GM21526 (cell line): ENCODE data around the gene PSMA3.
A peak's percentile ranks its signal among the peaks of the same experiment; 100 is the strongest.

Experiments
- ATAC-seq: cut with Tn5 transposase; IDR thresholded peaks from one replicate; pipeline ENCODE4 v1.9.1; 2021; ENCODE audit warnings: moderate library complexity; ENCODE audit not compliant: unreplicated experiment, low FRiP score

Gene PSMA3

GRCh38 chr14:58298477-58299400 lies 54.1 kb downstream of the PSMA3 start, which contains the start of gene ARID4A:
Gene ARID4A, plus strand, starts transcription at chr14:58298555. Its CDS starts 1,300 bp downstream, at chr14:58299855.
- ATAC-seq = peak; percentile 13

DNA sequence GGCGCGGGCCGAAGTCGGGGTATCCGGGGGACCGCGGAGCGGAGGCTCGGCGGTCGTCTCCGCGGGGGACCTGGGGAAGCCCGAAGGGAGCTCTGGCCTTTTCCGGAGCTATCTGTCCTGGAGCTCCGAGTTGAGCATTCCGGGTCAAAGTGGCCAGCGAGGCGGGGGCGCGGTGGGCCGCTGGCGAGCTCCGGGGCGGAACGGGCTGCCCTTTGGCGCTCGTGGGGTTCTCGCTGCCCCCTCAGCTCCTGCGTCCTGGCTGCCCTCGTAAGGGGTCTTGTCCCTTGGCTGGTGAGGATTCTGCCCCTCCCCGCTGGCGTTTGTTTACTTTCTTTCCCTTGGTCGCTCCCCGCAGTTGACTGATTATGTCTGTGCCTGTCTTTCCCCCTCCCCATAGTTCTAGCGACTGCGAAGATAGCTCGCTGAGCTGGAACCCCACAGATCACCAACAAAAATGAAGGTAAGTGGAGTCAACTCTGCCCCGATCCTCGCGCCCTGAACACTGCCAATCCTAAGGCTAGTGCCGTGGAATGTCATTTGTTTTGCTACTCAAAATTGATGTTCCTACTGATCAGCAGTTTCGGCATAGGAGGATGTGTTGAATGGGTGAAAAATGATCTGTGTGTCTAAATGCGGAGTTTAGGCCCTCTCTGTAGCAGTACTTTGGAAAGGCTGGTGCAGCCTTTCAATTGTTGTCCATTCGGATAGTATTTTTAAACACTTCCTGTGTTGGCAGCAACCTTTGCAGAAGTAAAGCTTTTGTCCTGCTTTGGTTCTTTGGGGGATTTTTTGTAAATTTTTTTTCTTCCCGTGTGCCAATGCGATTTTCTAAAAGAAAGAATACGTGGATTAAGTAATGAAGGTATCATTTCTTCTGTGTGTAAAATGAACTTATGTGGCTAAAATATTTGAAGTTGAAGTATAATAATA lies 55.0 kb downstream of the PSMA3 start:
- ATAC-seq = no peak

- no peak for ATAC-seq
Measured at GRCh38 chr14:58301416-58301815, 56.8 kb downstream of the PSMA3 start.

GRCh38 chr14:58305730-58306129 lies 61.1 kb downstream of the PSMA3 start:
- no peak for ATAC-seq

GRCh38 chr14:58307597-58308316 lies 63.1 kb downstream of the PSMA3 start:
- no peak for ATAC-seq

- no peak for ATAC-seq
Measured at GRCh38 chr14:58309086-58309485, 64.4 kb downstream of the PSMA3 start.

DNA sequence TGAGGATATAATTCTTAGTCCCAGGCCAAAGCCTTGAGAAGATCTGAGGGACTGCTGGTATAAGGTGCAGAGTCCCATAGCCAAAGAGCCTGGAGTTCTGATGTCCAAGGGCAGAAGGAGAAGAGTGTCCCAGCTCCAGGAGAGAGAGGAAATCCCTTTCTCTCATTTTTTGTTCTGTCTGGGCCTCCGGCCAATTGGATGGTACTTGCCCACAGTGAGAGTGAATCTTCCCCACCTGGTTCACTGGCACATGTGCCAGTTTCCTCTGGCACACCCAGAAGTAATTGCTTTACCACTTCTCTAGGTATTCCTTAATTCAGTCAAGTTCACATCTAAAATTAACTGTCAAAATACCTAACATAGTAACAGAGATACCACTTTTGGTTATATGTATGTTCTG lies 69.1 kb downstream of the PSMA3 start:
- no peak for ATAC-seq

DNA sequence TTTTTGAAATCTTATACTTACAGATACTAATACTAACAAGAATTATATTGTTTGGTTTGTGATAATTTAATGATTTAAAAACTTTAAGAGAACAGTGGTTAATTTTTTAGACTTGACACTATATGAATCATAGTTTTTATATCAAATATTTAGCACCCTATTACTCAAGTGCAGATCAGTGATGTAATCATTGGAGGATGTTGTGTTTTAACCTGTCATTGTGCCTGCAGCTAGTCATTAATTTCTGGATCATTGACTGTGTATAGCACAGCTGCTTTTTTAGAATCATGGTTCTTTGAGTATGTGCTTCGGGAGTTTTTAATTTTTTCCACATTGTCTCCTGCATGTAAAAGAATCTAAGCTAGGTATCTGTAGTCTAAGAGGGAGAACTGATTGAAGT lies 71.0 kb downstream of the PSMA3 start:
- no peak for ATAC-seq
